ENCODE measurements around the gene HDAC11. TPM values are rescaled to one million over a fixed set of nuclear protein-coding genes. Genes with fewer than 3 reads are reported as not detected.
"Not testable (repeated sequence)": the region's sequence is repeated elsewhere in the genome, so short reads cannot be mapped to it uniquely, and the experiment has no call there.

HDAC11 gene, protein sequence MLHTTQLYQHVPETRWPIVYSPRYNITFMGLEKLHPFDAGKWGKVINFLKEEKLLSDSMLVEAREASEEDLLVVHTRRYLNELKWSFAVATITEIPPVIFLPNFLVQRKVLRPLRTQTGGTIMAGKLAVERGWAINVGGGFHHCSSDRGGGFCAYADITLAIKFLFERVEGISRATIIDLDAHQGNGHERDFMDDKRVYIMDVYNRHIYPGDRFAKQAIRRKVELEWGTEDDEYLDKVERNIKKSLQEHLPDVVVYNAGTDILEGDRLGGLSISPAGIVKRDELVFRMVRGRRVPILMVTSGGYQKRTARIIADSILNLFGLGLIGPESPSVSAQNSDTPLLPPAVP
- 1.7 and 2.6 TPM in 2 replicates for total RNA-seq (2014; rRNA removed; shearing (Covaris generic))
- 4.0 and 6.2 TPM in 2 replicates for polyA plus RNA-seq (2015; cell fraction: cytosol; rRNA removed)
- 3.4 and 4.6 TPM in 2 replicates for polyA plus RNA-seq (2015; cell fraction: nucleus; rRNA removed)

- peak; percentile 90 for DNase-seq (ENCODE audit: low read depth)
These were observed at the start of gene HDAC11 for GRCh38 chr3:13479582-13480339. HDAC11 (plus strand) TSS chr3:13480306; CDS start chr3:13480348, 42 bp downstream.

- DNase-seq (ENCODE audit: low read depth) = not testable (repeated sequence)
These were observed 49.7 kb upstream of the HDAC11 start for GRCh38 chr3:13430411-13430875.

DNA sequence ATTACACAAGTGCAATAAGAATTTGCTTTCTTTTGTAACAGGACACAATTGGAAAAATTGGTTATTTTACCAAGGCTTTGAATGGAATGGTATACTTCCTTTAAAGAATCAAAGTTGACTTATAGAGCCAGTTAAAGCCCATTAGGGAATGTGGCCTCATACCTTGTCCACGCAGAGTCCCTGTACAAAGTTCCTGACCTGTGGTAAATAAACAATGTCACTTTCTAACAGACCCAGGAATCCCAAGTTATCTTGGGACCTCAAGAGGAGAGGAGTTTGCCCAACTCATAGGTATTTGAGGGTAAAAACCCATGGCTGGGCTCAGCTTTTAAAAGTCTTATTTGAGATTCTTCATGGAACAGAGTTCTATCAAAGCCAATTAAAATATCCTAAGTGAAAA, 48.0 kb upstream of the HDAC11 start:
- no peak for DNase-seq (ENCODE audit: low read depth)

- DNase-seq (ENCODE audit: low read depth) = no peak
These were observed 46.2 kb upstream of the HDAC11 start for GRCh38 chr3:13433912-13434311.

- DNase-seq (ENCODE audit: low read depth) = not testable (repeated sequence)
These were observed 43.9 kb upstream of the HDAC11 start for GRCh38 chr3:13436213-13436612.

DNA sequence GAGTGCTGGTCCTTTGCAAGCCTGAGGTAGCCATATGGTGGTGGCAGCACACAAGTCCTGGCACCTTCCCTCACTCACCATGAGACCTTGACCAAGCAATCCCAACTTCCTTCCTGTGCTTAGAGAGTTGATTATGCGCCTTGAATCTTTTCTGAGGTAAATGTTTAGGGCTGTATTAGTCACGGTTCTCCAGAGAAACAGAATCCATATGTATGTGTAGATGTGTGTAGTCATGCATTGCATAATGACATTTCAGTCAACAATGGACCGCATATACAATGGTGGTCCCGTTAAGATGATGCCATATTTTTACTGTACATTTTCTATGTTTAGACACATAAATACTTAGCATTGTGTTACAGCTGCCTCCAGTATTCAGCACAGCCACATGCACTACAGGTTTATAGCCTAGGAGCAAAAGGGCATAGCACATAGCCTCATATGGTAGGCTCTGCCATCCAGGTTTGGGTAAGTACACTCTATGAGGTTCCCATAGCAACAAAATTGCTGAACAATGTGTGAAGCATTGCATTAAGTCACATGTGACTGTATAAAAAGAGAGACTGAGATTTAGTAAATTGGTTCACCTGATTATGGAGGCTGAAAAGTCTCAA, 39.8 kb upstream of the HDAC11 start:
- DNase-seq (ENCODE audit: low read depth) = peak; percentile 15

- not testable (repeated sequence) for DNase-seq (ENCODE audit: low read depth)
These were observed 37.2 kb upstream of the HDAC11 start for GRCh38 chr3:13442882-13443281.

DNA sequence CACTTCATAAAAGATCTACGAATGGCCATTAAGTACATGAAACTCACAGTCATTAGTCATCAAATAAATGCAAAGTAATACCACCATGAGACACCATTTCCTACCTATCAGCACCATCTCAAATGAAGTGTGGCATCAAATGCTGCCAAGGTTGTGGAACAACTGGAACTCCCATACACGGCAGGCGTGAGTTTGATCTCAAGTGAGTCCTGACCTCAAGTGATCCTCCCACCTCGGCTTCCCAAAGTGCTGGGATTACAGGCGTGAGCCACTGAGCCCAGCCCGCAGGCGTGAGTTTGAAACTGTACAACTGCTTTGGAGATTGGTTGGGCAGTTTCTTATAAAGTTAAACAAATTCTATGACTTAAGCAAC, 28.8 kb upstream of the HDAC11 start:
- no peak for DNase-seq (ENCODE audit: low read depth)

DNA sequence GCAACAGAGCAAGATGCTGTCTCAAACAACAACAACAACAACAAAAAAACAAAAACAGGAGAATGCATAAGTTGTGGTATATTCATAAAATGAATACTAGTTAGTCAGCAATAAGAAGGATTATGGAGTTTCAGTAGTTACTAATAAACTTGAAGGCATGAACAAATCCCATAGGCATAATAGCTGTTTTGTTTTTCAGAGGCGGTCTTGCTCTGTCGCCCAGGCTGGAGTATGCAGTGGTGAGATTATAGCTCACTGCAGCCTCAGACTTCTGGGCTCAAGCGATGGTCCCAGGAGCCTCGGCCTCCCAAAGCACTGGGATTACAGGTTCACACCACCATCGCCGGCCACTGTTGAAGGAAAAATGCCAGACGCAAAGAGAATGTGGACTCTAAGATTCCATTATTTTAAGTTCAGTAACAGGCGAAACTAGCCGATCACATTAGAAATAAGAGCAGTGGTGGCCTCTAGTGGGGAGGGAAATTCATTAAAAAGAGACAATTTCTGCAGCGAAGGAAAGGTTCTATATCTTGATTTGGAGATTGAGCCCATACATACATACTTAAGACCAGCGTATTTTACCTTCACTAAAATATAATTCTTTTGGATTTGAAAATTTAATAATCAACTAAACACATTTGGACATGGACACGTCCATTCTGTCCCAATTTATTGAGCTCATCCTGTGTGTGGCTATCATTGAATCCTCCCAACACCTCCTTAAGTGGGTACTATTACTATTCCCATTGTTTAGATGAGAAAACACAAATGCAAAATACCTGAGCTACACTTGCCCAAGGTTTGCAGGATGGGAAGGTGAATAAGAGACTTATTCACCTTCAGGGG, 27.4 kb upstream of the HDAC11 start:
- DNase-seq (ENCODE audit: low read depth) = peak; percentile 47

- DNase-seq (ENCODE audit: low read depth) = no peak
These were observed 24.5 kb upstream of the HDAC11 start for GRCh38 chr3:13455644-13456043.

GRCh38 chr3:13457593-13457992, 22.5 kb upstream of the HDAC11 start:
- DNase-seq (ENCODE audit: low read depth) = no peak

DNA sequence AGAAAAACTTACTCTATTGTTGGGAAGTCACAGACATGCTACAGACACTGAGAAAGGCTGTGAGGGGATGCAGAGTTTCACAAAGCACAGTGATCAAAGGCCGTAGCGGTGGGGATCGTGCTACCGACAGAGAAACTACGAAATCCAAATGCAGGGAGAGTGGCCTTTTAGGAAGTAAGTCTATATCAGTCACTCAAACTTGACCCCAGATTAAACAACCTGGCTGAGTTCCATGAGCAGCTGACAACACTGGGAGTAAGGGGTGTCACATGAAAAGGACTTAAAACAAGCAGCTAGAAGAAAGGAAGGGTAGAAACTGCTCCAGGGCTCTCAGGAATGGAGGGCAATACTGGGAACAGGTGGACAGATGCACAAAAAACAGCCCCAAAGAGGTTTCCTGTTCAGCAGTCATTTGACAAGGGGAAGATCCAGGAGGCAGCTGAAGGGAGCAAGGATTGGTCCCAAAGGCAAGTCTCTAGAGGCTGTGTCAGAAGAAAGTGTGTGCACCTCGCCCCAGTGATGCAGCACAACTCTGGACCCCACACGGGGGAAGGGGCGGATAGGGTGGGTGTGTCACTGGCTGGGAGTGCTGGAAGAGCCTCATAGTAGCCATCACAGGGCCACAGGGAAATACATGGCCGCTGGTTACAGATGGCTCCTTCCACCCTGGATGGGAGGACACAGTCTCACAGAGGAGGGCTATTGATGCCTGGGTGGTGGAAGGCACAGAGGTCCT, 20.3 kb upstream of the HDAC11 start:
- no peak for DNase-seq (ENCODE audit: low read depth)

DNA sequence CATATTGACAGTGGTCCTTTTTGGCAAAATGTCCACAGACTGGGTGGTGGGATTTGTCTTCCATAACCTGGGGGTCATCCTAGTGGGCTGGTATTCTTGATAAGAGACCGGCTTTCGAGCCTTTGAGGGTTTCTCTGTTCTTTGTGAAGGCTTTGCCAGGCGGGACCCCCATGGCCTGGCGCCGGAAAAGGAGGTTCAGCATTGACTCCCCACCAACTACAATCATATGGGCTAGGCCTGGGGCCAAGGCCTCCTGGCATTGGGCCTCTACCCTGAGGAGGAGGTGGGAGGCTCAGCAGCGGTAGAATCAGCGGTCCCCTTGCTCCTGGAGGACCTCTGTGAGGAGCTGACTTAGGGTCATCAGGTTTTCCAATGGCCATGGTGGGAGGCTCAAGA, 19.8 kb upstream of the HDAC11 start:
- no peak for DNase-seq (ENCODE audit: low read depth)

- peak; percentile 50 for DNase-seq (ENCODE audit: low read depth)
These were observed 18.7 kb upstream of the HDAC11 start for GRCh38 chr3:13461169-13462124.

- DNase-seq (ENCODE audit: low read depth) = peak; percentile 32
These were observed 17.9 kb upstream of the HDAC11 start for GRCh38 chr3:13462125-13462629.

DNA sequence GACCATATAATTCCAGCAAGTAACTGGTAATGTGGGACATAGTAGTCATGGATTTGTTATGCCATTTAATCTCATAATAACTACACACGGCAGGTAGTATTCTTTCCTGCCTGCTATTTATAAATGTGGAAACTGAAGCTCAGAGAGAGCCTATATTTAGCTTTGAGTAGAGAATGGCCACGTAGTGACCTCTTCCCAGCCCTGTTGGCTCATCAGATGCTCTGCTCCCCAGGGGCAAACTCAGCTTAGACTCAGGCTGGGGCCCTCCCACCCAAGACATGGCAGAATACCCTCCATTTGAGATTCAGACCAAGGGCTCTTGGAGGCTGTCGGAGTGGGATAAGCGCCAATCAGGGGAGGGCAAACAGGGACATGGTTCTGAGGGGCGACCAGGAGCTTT, 17.3 kb upstream of the HDAC11 start:
- no peak for DNase-seq (ENCODE audit: low read depth)

DNA sequence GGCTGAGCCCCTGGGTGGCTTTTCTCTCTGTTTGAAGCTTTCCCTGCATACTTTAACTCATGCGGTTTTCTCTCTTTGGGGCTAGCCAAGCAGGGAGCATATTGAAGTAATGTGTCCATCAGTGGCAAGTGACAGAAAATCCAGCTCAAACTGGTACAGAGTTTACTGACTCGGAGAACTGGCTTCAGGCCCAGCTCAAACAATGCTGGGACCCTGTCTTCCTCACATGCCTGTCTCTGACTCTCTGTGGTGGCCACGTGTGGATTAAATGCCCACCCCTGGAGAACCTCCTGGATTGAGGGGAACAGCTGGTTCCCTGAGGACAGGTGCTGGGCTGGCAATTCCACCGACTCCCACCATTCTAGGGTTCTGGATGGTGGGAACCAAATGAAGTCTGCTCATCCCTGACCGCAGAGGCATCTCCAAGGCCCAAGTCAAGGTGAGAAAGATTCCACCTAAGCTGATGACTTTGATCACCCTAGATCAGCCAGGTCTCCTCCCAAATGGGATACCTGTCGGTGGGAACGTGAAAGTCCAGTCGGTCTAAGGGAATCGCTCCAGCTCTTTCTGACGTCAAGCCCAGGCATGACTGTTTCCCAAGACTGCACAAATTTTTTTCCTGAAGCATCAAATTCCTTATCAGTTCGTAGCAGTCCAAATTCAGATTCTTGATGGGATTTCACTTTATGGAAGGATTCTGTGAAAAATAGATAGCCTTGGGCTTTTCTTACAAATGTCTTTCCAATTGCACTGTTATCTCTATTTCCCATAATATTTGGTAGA, 16.3 kb upstream of the HDAC11 start:
- no peak for DNase-seq (ENCODE audit: low read depth)

DNA sequence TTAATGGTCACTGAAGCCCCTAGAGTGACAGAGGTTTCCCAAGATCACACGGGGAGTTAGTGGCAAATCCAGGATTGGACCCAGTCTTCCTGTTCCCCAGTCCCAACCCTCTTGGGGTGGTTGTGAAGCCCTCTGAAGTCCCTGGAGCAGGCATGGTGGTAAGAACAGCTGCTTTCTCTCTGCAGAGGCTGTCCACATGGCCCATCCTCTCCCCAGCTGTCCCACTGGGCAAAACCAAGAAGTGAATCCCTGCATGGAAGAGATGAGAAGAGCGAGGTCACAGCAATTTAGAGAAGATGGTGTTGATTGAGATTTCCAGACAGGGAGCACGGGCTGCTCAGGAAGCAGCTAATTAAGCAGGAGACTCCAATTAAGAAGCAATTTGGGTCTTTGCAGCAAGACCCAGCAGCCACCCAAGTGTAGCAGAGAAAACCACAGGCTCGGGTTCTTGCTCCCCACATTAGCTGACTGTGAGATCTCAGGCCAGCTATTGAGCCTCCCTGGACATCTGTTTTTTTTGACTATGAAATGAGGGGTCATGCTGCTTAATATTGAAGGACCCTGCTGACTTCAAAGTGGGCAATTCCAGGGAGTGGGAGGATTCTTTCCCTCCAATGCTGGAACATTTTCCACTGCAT, 14.8 kb upstream of the HDAC11 start:
- DNase-seq (ENCODE audit: low read depth) = no peak

Data from HT1080 (cell line).